Activated T-cell treated with anti-CD3 and anti-CD28 coated beads for 4 hours (primary cell): Measurements from ENCODE around the gene DGUOK.
"Not testable (repeated sequence)": the region's sequence is repeated elsewhere in the genome, so short reads cannot be mapped to it uniquely, and the experiment has no call there.

Source experiments
- DNase-seq: peaks from one replicate; pipeline ENCODE4 v3.0.0-alpha.2; 2020

DGUOK gene

GRCh38 chr2:73926493-73927327, at the start of gene DGUOK:
TSS of gene DGUOK (plus strand) at chr2:73926880. CDS start at chr2:73926911, 31 bp downstream.
- peak; percentile 95 for DNase-seq

- no peak for DNase-seq
Observed at GRCh38 chr2:73877071-73877802, 49.4 kb upstream of the DGUOK start.

GRCh38 chr2:73877984-73878383, 48.7 kb upstream of the DGUOK start:
- DNase-seq, result not testable (repeated sequence)

GRCh38 chr2:73885406-73885805, 41.3 kb upstream of the DGUOK start:
- DNase-seq, result no peak

- peak; percentile 36 for DNase-seq
Observed at GRCh38 chr2:73886357-73886756, 40.3 kb upstream of the DGUOK start.

GRCh38 chr2:73887596-73888353, 38.9 kb upstream of the DGUOK start:
- DNase-seq, result not testable (repeated sequence)

- no peak for DNase-seq
Observed at GRCh38 chr2:73888388-73888787, 38.3 kb upstream of the DGUOK start.

GRCh38 chr2:73889206-73889605, 37.5 kb upstream of the DGUOK start:
- no peak for DNase-seq

GRCh38 chr2:73890301-73891092, 36.2 kb upstream of the DGUOK start:
- DNase-seq, result no peak

- DNase-seq, result no peak
Observed at GRCh38 chr2:73891276-73891901, 35.3 kb upstream of the DGUOK start.

GRCh38 chr2:73892631-73893329, 33.9 kb upstream of the DGUOK start, which contains the start of gene ACTG2:
TSS of gene ACTG2 (plus strand) at chr2:73893008. CDS start at chr2:73901312, 8,304 bp downstream.
- DNase-seq, result no peak

- DNase-seq, result no peak
Observed at GRCh38 chr2:73893764-73894474, 32.8 kb upstream of the DGUOK start.

GRCh38 chr2:73894475-73894850, 32.2 kb upstream of the DGUOK start:
- DNase-seq, result no peak

- DNase-seq, result no peak
Observed at GRCh38 chr2:73894877-73895276, 31.8 kb upstream of the DGUOK start.

- DNase-seq, result no peak
Observed at GRCh38 chr2:73895473-73895872, 31.2 kb upstream of the DGUOK start.

GRCh38 chr2:73896362-73897239, 30.1 kb upstream of the DGUOK start:
- DNase-seq, result no peak

GRCh38 chr2:73897240-73897583, 29.5 kb upstream of the DGUOK start:
- DNase-seq, result no peak

- DNase-seq, result no peak
Observed at GRCh38 chr2:73897934-73898333, 28.7 kb upstream of the DGUOK start.

GRCh38 chr2:73899801-73900336, 26.8 kb upstream of the DGUOK start:
- no peak for DNase-seq
